Mononuclear cell (primary cell): ENCODE data around the gene EPHB2. TPM values are rescaled to one million over a fixed set of nuclear protein-coding genes. Genes with fewer than 3 reads are reported as not detected.

Experiments used
- H3K27me3 ChIP-seq: 2 replicates; pipeline ENCODE4 v1.6.0; 2011; ENCODE audit warnings: low read length, control low read depth; ENCODE audit not compliant: insufficient read depth
- H3K4me1 ChIP-seq: 2 replicates; pipeline ENCODE4 v1.5.1; 2011; ENCODE audit warnings: mild to moderate bottlenecking, low read length, control low read depth; ENCODE audit not compliant: insufficient read depth
- H3K4me3 ChIP-seq: 2 replicates; pipeline ENCODE4 v1.5.1; 2011; ENCODE audit warnings: mild to moderate bottlenecking, low read length, moderate library complexity
- H3K9me3 ChIP-seq: 2 replicates; pipeline ENCODE4 v1.5.1; 2011; ENCODE audit warnings: low read depth, mild to moderate bottlenecking, control low read depth, low read length
- total RNA-seq: library from RNA; depleted of rRNA; stranded (reverse); fragments of >200 nt; gene quantifications from one replicate; pipeline ENCODE4 v1.2.3, GENCODE V29; 2012

Gene EPHB2
- total RNA-seq, 1 donor, result 1.0 TPM

- H3K4me3 ChIP-seq, result no peak overlapping the region
- H3K27me3 ChIP-seq, result no peaks in the 10 kb centered on the region
- H3K9me3 ChIP-seq, result no peaks in the 10 kb centered on the region
- H3K4me1 ChIP-seq, result no peaks in the 10 kb centered on the region
These were observed 159.7 kb downstream of the EPHB2 start for GRCh38 chr1:22870201-22870871.

GRCh38 chr1:22872981-22873664 lies 162.5 kb downstream of the EPHB2 start:
- H3K4me1 ChIP-seq, result no peaks in the 10 kb centered on the region
- no peaks in the 10 kb centered on the region for H3K9me3 ChIP-seq
- no peaks in the 10 kb centered on the region for H3K27me3 ChIP-seq
- H3K4me3 ChIP-seq, result no peak overlapping the region

- no peaks in the 10 kb centered on the region for H3K9me3 ChIP-seq
- H3K4me3 ChIP-seq, result no peak overlapping the region
- H3K27me3 ChIP-seq, result no peaks in the 10 kb centered on the region
- no peaks in the 10 kb centered on the region for H3K4me1 ChIP-seq
These were observed 164.1 kb downstream of the EPHB2 start for GRCh38 chr1:22874785-22875184.

GRCh38 chr1:22875241-22875640 lies 164.6 kb downstream of the EPHB2 start:
- no peaks in the 10 kb centered on the region for H3K4me1 ChIP-seq
- H3K27me3 ChIP-seq, result no peaks in the 10 kb centered on the region
- no peaks in the 10 kb centered on the region for H3K9me3 ChIP-seq
- no peak overlapping the region for H3K4me3 ChIP-seq

GRCh38 chr1:22875841-22876240 lies 165.2 kb downstream of the EPHB2 start:
- Histone ChIP-seq H3K27me3 (no peaks in the 10 kb centered on the region), H3K4me1 (no peaks in the 10 kb centered on the region), H3K4me3 (no peak overlapping the region), H3K9me3 (no peaks in the 10 kb centered on the region)

GRCh38 chr1:22876359-22877111 lies 165.9 kb downstream of the EPHB2 start:
- Histone ChIP-seq H3K4me1 (no peaks in the 10 kb centered on the region), H3K4me3 (no peak overlapping the region), H3K27me3 (no peaks in the 10 kb centered on the region), H3K9me3 (no peaks in the 10 kb centered on the region)

GRCh38 chr1:22877112-22877915 lies 166.7 kb downstream of the EPHB2 start:
- no peak overlapping the region for H3K4me3 ChIP-seq
- H3K4me1 ChIP-seq, result no peaks in the 10 kb centered on the region
- no peaks in the 10 kb centered on the region for H3K9me3 ChIP-seq
- no peaks in the 10 kb centered on the region for H3K27me3 ChIP-seq

- H3K9me3 ChIP-seq, result no peaks in the 10 kb centered on the region
- no peaks in the 10 kb centered on the region for H3K27me3 ChIP-seq
- H3K4me3 ChIP-seq, result no peak overlapping the region
- no peaks in the 10 kb centered on the region for H3K4me1 ChIP-seq
These were observed 167.3 kb downstream of the EPHB2 start for GRCh38 chr1:22877980-22878379.

- H3K9me3 ChIP-seq, result no peaks in the 10 kb centered on the region
- H3K27me3 ChIP-seq, result no peaks in the 10 kb centered on the region
- H3K4me1 ChIP-seq, result no peaks in the 10 kb centered on the region
- no peak overlapping the region for H3K4me3 ChIP-seq
These were observed 168.0 kb downstream of the EPHB2 start for GRCh38 chr1:22878626-22879025.

GRCh38 chr1:22879445-22879844 lies 168.8 kb downstream of the EPHB2 start:
- Histone ChIP-seq H3K27me3 (no peaks in the 10 kb centered on the region), H3K4me3 (no peak overlapping the region), H3K9me3 (no peaks in the 10 kb centered on the region), H3K4me1 (peaks cover under 1% of the 10 kb centered on the region)

GRCh38 chr1:22880174-22880601 lies 169.5 kb downstream of the EPHB2 start:
- H3K27me3 ChIP-seq, result no peaks in the 10 kb centered on the region
- H3K9me3 ChIP-seq, result no peaks in the 10 kb centered on the region
- H3K4me1 ChIP-seq, result peaks cover 8% of the 10 kb centered on the region
- no peak overlapping the region for H3K4me3 ChIP-seq

- peaks cover 12% of the 10 kb centered on the region for H3K4me1 ChIP-seq
- no peaks in the 10 kb centered on the region for H3K9me3 ChIP-seq
- no peaks in the 10 kb centered on the region for H3K27me3 ChIP-seq
- H3K4me3 ChIP-seq, result no peak overlapping the region
These were observed 172.8 kb downstream of the EPHB2 start for GRCh38 chr1:22883406-22883805.

- H3K9me3 ChIP-seq, result no peaks in the 10 kb centered on the region
- H3K27me3 ChIP-seq, result no peaks in the 10 kb centered on the region
- H3K4me3 ChIP-seq, result no peak overlapping the region
- peaks cover 12% of the 10 kb centered on the region for H3K4me1 ChIP-seq
These were observed 174.3 kb downstream of the EPHB2 start for GRCh38 chr1:22884806-22885530.

GRCh38 chr1:22886211-22886610 lies 175.6 kb downstream of the EPHB2 start:
- H3K4me3 ChIP-seq, result no peak overlapping the region
- peaks cover 12% of the 10 kb centered on the region for H3K4me1 ChIP-seq
- H3K9me3 ChIP-seq, result no peaks in the 10 kb centered on the region
- H3K27me3 ChIP-seq, result no peaks in the 10 kb centered on the region
